Aorta (tissue), 5 donors: ENCODE measurements around the gene SLITRK6. TPM values are rescaled to one million over a fixed set of nuclear protein-coding genes. Genes with fewer than 3 reads are reported as not detected.

Experiments
- ATAC-seq: fragments of 200-7000 bp; cut with Tn5 transposase; one replicate; pipeline ENCODE4 v1.9.1; 2022; ENCODE audit warnings: moderate library complexity; ENCODE audit not compliant: low FRiP score
- DNase-seq, 2 donors: peaks; one replicate each; pipeline ENCODE4 v3.0.0-alpha.2; 2020
- H3K27ac ChIP-seq, 2 donors: one replicate each; pipeline ENCODE4 v1.5.1; 2013; ENCODE audit warnings: low read length in 2 of 2, mild to moderate bottlenecking in 2 of 2, moderate library complexity in 2 of 2, control low read depth in 1 of 2, inconsistent platforms in 1 of 2, low read depth in 1 of 2
- H3K27me3 ChIP-seq, 2 donors: one replicate each; pipeline ENCODE4 v1.6.1; 2013; ENCODE audit warnings: control low read depth in 1 of 2, low read length in 1 of 2, mild to moderate bottlenecking in 1 of 2, moderate library complexity in 1 of 2; ENCODE audit not compliant: insufficient read depth in 2 of 2, control insufficient read depth in 1 of 2
- H3K36me3 ChIP-seq, 2 donors: one replicate each; pipeline ENCODE4 v1.6.1; 2013; ENCODE audit warnings: control low read depth in 1 of 2, low read length in 1 of 2, mild to moderate bottlenecking in 1 of 2; ENCODE audit not compliant: insufficient read depth in 2 of 2, control insufficient read depth in 1 of 2
- H3K4me1 ChIP-seq, 2 donors: one replicate each; pipeline ENCODE4 v1.6.1; 2013; ENCODE audit warnings: low read length in 2 of 2, control low read depth in 1 of 2, mild to moderate bottlenecking in 1 of 2, moderate library complexity in 1 of 2; ENCODE audit not compliant: insufficient read depth in 2 of 2, control insufficient read depth in 1 of 2
- H3K4me3 ChIP-seq, 2 donors: one replicate each; pipeline ENCODE4 v1.5.1; 2013; ENCODE audit warnings: low read length in 2 of 2, control low read depth in 1 of 2, mild to moderate bottlenecking in 1 of 2
- H3K9me3 ChIP-seq: one replicate; pipeline ENCODE4 v1.6.1; 2013; ENCODE audit warnings: mild to moderate bottlenecking, low read length; ENCODE audit not compliant: control insufficient read depth
- WGBS, 2 donors: extraction: QIAGEN DNeasy Blood & Tissue Kit; methylation state at CpG; one replicate each; pipeline ENCODE4 v1.1.7; 2013; 5-methylcytosine and 5-hydroxymethylcytosine counted together
- intact Hi-C, 2 donors: fragments of 100-400 bp; cut with DNase I; formaldehyde crosslinking; loops; one replicate each; pipeline versions ENCODE4 v1.14.2 to v1.15.0; 2022
- polyA plus RNA-seq, 2 donors: library from polyadenylated mRNA; stranded (reverse); fragments of 200-250 nt; gene quantifications; one replicate each; pipeline ENCODE4 v1.2.3, GENCODE V29; 2013
- total RNA-seq, 2 donors: library from RNA; stranded (reverse); fragmentation: NEBNext Ultra II Directional; extraction: Animal tissue kit (Norgen Biotek cat#: 25700); gene quantifications; one replicate each; pipeline ENCODE4 v1.2.1, GENCODE V29; 2021
- donor health status: healthy with polysubstance abuse.
- donor health status: Bipolar disorder and iron deficiency.
- donor health status: DM: no; HTN: no; CAD: no.
- donor health status: DM: no; HTN: no; CAD: no.
- donor health status: DM: yes; HTN: yes; CAD: no.

The SLITRK6 gene
- total and polyA plus RNA-seq, 4 donors: 1.5 TPM; not detected in 3

- Histone ChIP-seq H3K27me3 (no peaks in the 10 kb centered on the region), H3K36me3 (no peaks in the 10 kb centered on the region), H3K27ac (no peak overlapping the region), H3K4me3 (no peak overlapping the region), H3K4me1 (no peaks in the 10 kb centered on the region), H3K9me3 (no peaks in the 10 kb centered on the region)
- DNase-seq (no peak), ATAC-seq (no peak)
- intact Hi-C loops: no loop called here
Measured at GRCh38 chr13:85816413-85816812, 17.2 kb upstream of the SLITRK6 start.

- intact Hi-C loops: no loop called here
- 93 to 95% methylated on average over 1 of the region's 1 CpG for WGBS, 2 donors
- no peak for ATAC-seq
- no peaks in the 10 kb centered on the region for H3K36me3 ChIP-seq
- no peaks in the 10 kb centered on the region for H3K9me3 ChIP-seq
- no peak overlapping the region for H3K27ac ChIP-seq
- H3K4me1 ChIP-seq: no peaks in the 10 kb centered on the region
- no peaks in the 10 kb centered on the region for H3K27me3 ChIP-seq
- H3K4me3 ChIP-seq: no peak overlapping the region
- no peak for DNase-seq
Measured at GRCh38 chr13:85812282-85812681, 13.1 kb upstream of the SLITRK6 start.

GRCh38 chr13:85808811-85809210, 9.6 kb upstream of the SLITRK6 start:
- WGBS, 2 donors: 71 to 76% methylated on average over 1 of the region's 1 CpG
- DNase-seq: no peak
- ATAC-seq: no peak
- no peaks in the 10 kb centered on the region for H3K9me3 ChIP-seq
- H3K4me3 ChIP-seq: no peak overlapping the region
- H3K27me3 ChIP-seq: no peaks in the 10 kb centered on the region
- no peaks in the 10 kb centered on the region for H3K4me1 ChIP-seq
- H3K27ac ChIP-seq: no peak overlapping the region
- H3K36me3 ChIP-seq: no peaks in the 10 kb centered on the region
- intact Hi-C loops: loop anchor here (5.0 kb wide), 2 partner anchors 892 to 912 kb away; no protein-coding TSS in a partner anchor

GRCh38 chr13:85806553-85807175, 7.4 kb upstream of the SLITRK6 start:
- 12 to 15% methylated on average over 3 of the region's 3 CpGs for WGBS, 2 donors
- no peak for ATAC-seq
- Histone ChIP-seq H3K36me3 (no peaks in the 10 kb centered on the region), H3K27ac (no peak overlapping the region), H3K27me3 (no peaks in the 10 kb centered on the region), H3K4me1 (no peaks in the 10 kb centered on the region), H3K9me3 (no peaks in the 10 kb centered on the region), H3K4me3 (no peak overlapping the region)
- intact Hi-C loops: loop anchor here (5.0 kb wide), 2 partner anchors 889 to 909 kb away; no protein-coding TSS in a partner anchor
- no peak for DNase-seq

GRCh38 chr13:85798556-85798955, 663 bp downstream of the SLITRK6 start:
- DNase-seq (no peak), ATAC-seq (no peak)
- Histone ChIP-seq H3K27me3 (no peaks in the 10 kb centered on the region), H3K27ac (no peak overlapping the region), H3K4me3 (no peak overlapping the region), H3K36me3 (no peaks in the 10 kb centered on the region), H3K4me1 (no peaks in the 10 kb centered on the region), H3K9me3 (no peaks in the 10 kb centered on the region)
- intact Hi-C loops: no loop called here
- WGBS, 2 donors: 56 to 62% methylated on average over 3 of the region's 3 CpGs

- intact Hi-C loops: no loop called here
- no peak for ATAC-seq
- Histone ChIP-seq H3K27me3 (no peaks in the 10 kb centered on the region), H3K9me3 (no peaks in the 10 kb centered on the region), H3K36me3 (no peaks in the 10 kb centered on the region), H3K4me1 (no peaks in the 10 kb centered on the region), H3K27ac (no peak overlapping the region), H3K4me3 (no peak overlapping the region)
- no peak for DNase-seq
- 77 to 85% methylated on average over 4 of the region's 4 CpGs for WGBS, 2 donors
Measured at GRCh38 chr13:85797311-85797710, 1.9 kb downstream of the SLITRK6 start.

GRCh38 chr13:85785205-85785604, 14.0 kb downstream of the SLITRK6 start:
- Histone ChIP-seq H3K4me1 (no peaks in the 10 kb centered on the region), H3K36me3 (no peaks in the 10 kb centered on the region), H3K27ac (no peak overlapping the region), H3K27me3 (no peaks in the 10 kb centered on the region), H3K9me3 (no peaks in the 10 kb centered on the region), H3K4me3 (no peak overlapping the region)
- DNase-seq (no peak), ATAC-seq (no peak)
- 74 to 77% methylated on average over 3 of the region's 3 CpGs for WGBS, 2 donors
- intact Hi-C loops: no loop called here

GRCh38 chr13:85772367-85772766, 26.9 kb downstream of the SLITRK6 start:
- Histone ChIP-seq H3K36me3 (no peaks in the 10 kb centered on the region), H3K4me1 (no peaks in the 10 kb centered on the region), H3K4me3 (no peak overlapping the region), H3K27ac (no peak overlapping the region), H3K27me3 (no peaks in the 10 kb centered on the region), H3K9me3 (no peaks in the 10 kb centered on the region)
- DNase-seq: no peak
- WGBS, 2 donors: 81 to 85% methylated on average over 3 of the region's 3 CpGs
- intact Hi-C loops: no loop called here
- no peak for ATAC-seq

GRCh38 chr13:85771856-85772255, 27.4 kb downstream of the SLITRK6 start:
- WGBS, 2 donors: 51 to 68% methylated on average over 1 of the region's 1 CpG
- Histone ChIP-seq H3K36me3 (no peaks in the 10 kb centered on the region), H3K4me3 (no peak overlapping the region), H3K4me1 (no peaks in the 10 kb centered on the region), H3K27ac (no peak overlapping the region), H3K27me3 (no peaks in the 10 kb centered on the region), H3K9me3 (no peaks in the 10 kb centered on the region)
- intact Hi-C loops: no loop called here
- DNase-seq: no peak
- ATAC-seq: no peak
